HG03457 (cell line): ENCODE data around the gene UBIAD1.
"Not testable (repeated sequence)": the region's sequence is repeated elsewhere in the genome, so short reads cannot be mapped to it uniquely, and the experiment has no call there.

ENCODE experiments used
- ATAC-seq: cut with Tn5 transposase; IDR thresholded peaks from one replicate; pipeline ENCODE4 v1.9.1; 2021; ENCODE audit warnings: moderate number of reproducible peaks; ENCODE audit not compliant: unreplicated experiment

The UBIAD1 gene

DNA sequence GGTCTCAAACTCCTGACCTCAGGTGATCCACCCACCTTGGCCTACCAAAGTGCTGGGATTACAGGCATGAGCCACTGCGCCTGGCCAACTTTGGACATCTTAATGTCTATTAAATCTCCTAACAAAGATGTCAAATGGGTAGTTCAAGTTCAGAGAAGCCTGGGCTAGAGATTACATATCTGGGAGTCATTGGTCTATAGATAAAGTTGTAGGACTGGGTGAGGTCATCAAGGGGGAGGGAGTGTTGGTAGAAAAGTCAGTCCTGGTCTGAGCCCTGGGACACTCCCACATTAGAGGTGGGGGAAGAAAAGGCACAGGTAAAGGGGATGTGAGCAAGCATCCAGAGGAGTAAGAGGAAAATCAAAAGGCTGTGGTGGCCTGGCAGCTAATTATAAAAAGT lies 6.6 kb downstream of the UBIAD1 start:
- ATAC-seq = no peak

DNA sequence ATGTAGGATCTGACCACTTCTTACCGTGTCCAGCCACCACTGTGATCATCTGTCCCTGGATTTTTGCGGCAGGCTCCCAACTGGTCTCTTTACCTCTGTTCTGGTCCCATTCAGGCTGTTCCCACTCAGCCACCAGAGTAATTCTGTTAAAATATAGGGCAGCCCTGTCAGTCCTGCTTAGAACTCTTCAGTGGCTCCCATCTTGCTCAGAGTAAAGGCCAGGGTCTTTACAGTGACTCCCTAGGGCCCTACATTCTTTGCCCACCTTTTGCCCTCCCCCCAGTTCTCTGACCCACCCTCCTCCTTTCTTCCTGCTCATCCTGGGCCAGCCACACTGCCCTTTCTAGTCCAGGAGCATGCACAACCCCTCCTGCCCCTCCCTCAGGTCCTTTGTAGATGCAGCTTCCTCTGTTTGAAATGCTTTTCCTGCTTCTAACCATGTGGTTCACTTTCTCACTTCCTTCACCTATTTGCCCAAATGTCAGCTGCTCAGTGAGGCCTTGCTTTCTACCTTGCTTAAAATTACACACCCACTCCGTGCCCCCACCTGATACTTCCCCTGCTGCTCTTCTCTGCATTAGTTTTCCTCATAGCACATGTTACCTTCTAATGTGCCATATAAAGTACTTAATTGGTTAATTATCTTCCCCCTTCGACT lies 7.8 kb downstream of the UBIAD1 start:
- no peak for ATAC-seq

- no peak for ATAC-seq
Observed at GRCh38 chr1:11281518-11282331, 8.7 kb downstream of the UBIAD1 start.

GRCh38 chr1:11283151-11283550 lies 10.2 kb downstream of the UBIAD1 start:
- ATAC-seq = no peak

DNA sequence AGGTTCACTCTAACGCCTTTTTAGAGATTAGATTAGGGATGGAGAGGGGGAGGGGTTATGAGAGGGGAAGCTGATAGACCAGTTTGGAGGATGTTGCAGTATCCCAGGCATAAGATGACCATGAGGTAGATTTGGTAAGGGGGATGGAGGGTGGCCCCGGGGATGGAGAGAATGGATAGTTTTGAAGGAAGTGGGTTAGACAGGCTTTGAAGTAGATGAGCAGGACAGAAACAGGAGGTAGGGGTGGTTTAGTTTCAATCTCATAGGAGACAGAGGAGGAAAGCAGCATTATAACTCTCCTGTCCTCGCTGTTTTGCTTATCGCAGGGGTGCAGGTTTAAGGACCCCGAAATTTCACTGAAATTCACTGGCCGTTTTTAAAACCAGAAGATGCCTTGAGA lies 11.8 kb downstream of the UBIAD1 start:
- no peak for ATAC-seq

DNA sequence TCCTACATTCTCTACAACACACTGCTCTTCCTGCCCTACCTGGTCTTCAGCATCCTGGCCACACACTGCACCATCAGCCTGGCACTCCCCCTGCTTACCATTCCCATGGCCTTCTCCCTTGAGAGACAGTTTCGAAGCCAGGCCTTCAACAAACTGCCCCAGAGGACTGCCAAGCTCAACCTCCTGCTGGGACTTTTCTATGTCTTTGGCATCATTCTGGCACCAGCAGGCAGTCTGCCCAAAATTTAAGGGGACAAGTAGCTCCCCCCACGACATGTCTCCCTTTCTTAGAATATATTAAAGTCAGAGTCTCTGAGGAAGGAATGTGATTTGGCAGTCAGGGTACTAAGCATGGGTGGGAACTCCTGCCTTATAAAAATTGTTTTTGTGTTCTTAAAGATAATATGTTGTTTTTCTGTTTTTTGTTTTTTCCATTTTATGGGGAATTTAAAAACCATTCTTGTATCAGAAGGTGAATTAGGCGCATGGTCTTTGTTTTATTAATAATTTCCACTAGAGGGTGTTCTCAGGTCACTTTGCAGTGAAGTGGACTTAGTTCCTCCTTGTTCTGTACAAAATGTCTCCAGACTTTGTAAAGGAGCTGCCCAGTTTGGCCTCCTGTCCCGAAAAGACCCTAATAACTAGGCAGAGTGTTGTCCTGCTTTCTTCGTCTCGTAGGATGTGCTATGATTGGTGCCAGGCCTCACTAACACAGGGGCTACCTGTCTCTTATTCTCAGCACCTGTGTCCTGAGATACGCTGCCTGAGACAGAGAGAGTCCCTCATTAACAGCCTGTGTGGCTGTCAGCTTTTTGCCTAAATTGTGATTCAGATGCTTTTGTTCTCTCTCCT lies 13.1 kb downstream of the UBIAD1 start:
- no peak for ATAC-seq

- ATAC-seq = no peak
Observed at GRCh38 chr1:11286735-11287410, 13.9 kb downstream of the UBIAD1 start.

GRCh38 chr1:11289064-11289463 lies 16.1 kb downstream of the UBIAD1 start:
- no peak for ATAC-seq

- ATAC-seq = no peak
Observed at GRCh38 chr1:11291049-11291448, 18.1 kb downstream of the UBIAD1 start.

DNA sequence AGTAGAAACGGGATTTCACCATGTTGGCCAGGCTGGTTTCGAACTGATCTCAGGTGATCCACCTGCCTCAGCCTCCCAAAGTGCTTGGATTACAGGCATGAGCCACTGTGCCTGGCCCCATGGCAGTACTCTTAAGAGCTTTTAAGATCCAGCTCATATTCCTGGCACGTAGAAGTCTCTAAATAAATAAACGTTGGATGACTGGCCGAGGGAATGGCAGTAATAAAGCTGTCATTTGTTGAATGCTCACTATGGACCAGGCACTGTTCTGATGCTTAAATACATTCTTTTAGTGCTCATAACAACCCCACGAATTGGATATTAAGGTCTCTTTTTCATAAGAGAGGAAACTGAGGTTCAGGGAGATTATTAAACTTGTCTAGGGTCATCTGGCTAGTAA lies 20.9 kb downstream of the UBIAD1 start:
- no peak for ATAC-seq

DNA sequence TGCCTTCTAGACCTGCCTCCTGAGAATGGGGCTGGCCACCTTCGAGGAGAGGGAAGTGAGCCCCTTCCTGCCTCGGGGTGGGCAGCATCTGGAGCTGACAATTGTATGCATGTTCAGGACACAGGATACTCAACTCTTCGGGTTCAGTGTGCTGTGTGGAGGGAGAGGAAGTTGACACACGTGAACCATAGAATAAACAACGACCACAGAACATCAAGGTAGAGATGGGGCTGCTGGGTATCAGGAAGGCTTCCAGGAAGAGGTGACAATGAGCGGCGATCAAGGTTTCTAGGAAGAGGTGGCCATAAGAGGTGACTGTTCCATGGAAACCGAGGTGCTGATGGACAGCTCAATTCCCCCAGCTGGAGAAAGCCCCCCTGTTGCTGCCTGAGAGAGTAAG lies 22.0 kb downstream of the UBIAD1 start:
- no peak for ATAC-seq

DNA sequence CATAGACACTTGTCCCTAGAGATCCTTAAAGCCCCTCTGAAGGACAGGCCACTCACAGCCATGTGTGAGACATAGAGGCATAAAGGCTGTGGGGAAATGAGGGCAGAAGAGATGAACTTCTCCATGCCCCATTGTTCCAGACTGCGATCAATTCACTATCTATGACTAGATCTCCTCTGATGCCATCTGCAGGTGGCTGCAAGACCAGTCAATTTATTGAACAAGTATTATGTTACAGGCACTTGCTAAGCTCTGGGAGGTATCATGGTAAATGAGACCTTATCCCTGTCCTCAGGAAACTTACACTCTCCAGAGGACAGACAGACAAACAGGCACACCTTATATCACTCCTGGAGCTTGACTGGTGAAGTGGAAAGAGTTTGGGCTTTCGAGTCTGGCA lies 22.9 kb downstream of the UBIAD1 start:
- no peak for ATAC-seq

GRCh38 chr1:11297774-11298173 lies 24.8 kb downstream of the UBIAD1 start:
- ATAC-seq = not testable (repeated sequence)

DNA sequence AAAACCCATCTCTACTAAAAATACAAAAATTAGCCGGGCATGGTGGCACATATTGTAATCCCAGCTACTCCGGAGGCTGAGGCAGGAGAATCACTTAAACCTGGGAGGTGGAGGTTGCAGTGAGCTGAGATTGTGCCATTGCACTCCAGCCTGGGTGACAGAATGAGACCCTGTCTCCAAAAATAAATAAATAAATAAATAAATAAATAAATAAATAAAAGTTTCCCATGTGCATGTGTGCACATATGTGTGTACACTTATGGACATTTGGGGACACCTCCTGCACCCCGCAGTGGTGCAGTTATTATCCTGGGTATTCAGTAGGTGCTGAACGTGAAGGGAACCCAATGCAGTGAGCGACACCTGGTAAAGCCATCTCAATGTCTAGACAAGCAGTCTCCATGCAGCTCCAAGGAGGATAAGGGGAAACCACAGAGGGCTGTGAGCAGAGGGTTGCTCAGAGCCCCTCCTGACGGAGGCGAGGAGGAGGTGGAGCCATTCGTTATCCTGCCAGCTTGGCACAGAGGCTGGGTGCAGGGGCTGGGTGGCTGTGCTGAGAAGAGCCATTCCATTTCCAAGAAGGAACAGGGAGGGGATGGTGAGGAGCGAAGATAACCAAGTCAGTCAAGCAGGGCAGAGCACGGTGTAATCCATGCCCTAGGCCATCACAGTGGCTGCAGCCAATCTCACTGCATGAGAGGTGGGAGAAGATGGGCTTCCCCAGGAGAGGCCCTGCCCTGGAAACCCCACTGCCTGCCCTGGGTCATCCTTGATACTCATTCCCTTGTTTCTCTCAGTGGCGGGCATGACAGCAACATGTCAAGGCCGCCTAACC lies 25.6 kb downstream of the UBIAD1 start:
- no peak for ATAC-seq

DNA sequence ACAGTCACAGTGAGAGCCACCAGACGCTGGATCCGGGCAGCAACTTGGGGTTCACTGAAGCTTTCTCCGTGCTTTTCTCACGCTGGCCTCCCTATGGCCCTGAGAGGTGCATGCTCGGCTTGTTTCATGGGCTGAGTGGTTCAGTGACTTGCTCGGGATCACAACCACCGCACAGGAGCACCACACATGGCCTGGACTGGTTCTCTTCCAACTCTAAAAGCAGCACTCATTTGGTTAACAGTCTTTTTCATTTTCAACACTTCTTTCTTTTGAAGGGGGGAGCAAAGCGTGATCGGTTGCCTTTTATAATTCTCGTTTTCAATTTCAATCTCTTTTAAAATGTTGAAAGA lies 26.2 kb downstream of the UBIAD1 start:
- ATAC-seq = no peak

GRCh38 chr1:11301601-11302000 lies 28.6 kb downstream of the UBIAD1 start:
- ATAC-seq = no peak

GRCh38 chr1:11302366-11302765 lies 29.4 kb downstream of the UBIAD1 start:
- ATAC-seq = no peak

DNA sequence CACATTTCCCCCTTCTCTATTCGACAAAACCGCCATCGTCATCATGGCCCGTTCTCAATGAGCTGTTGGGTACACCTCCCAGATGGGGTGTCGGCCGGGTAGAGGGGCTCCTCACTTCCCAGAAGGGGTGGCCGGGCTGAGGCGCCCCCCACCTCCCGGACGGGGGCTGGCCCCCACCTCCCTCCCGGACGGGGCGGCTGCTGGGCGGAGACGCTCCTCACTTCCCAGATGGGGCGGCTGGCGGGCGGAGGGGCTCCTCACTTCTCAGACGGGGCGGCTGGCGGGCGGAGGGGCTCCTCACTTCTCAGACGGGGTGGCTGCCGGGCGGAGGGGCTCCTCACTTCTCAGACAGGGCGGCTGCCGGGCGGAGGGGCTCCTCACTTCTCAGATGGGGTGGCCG lies 32.5 kb downstream of the UBIAD1 start:
- not testable (repeated sequence) for ATAC-seq

- ATAC-seq = no peak
Observed at GRCh38 chr1:11307852-11308251, 34.9 kb downstream of the UBIAD1 start.

DNA sequence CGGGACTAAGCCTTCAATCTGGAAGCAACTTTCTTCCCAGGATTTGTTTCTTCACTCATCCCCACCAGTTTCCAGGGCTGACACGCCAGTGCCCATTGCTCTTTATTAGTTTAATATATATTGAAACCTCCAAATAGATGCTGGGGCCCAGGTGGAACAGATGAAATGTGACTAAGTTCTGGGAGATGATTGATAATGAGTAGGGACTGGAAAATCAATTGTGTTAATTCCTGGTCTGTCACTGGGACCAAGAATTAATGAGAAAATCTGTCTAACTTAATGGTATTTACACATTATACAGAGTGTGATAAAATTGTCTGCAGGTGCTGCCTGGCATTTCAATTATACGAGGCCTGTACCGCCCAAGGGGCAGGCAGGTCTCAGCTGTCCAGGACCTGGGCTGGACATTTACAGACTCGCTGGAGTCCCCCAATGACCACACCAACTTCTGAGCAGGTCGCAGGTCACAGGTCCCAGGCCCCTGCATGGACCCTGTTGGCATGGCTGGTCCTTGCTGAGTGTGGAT lies 35.8 kb downstream of the UBIAD1 start:
- ATAC-seq = no peak
